K562 (cell line): ENCODE data around the gene ZFYVE1. TPM values are rescaled to one million over a fixed set of nuclear protein-coding genes. Genes with fewer than 3 reads are reported as not detected.

ENCODE experiments used
- ATAC-seq: fragments of 200-7000 bp; cut with Tn5 transposase; 3 replicates; pipeline ENCODE4 v1.9.1; 2020; ENCODE audit warnings: moderate library complexity
- BruUV-seq: library from RNA; stranded (reverse); fragments of 400-500 nt; replicated peaks from 2 replicates; lab custom pipeline; 2021; lab: Mats Ljungman, UMichigan
- CTCF ChIA-PET: fragments of 300-600 bp; formaldehyde crosslinking; extraction: SDS; loops from one replicate; lab custom pipeline; 2021; ENCODE audit warnings: low intra/inter-chr PET ratio; lab: Yijun Ruan, JAX
- POLR2A ChIA-PET: fragments of 300-600, 350-650 bp; sonication (Branson Sonifier 250); formaldehyde crosslinking; extraction: SDS; loops from one replicate; lab custom pipeline; 2021; ENCODE audit warnings: antibody characterized with exemption, inconsistent platforms; lab: Yijun Ruan, JAX
- DNase-seq, 4 experiments: peaks; one replicate each; pipeline versions ENCODE4 v3.0.0 to v3.0.0-alpha.2; 2011 to 2018; ENCODE audit warnings: low spot score in 3 of 4, mixed read lengths in 3 of 4; ENCODE audit errors: extremely low read depth in 1 of 4
- FAIRE-seq: peaks from 2 replicates; lab custom pipeline; 2011; peaks lifted over from hg19 to GRCh38; lab: Jason Lieb, UNC
- H2AFZ ChIP-seq: 2 replicates; pipeline ENCODE4 v1.6.0; 2011; ENCODE audit warnings: low read depth, low read length, control low read depth, inconsistent platforms
- H3K27ac ChIP-seq: fragments of 200-600 bp; 3 replicates; pipeline ENCODE4 v1.8.0; 2011; ENCODE audit warnings: low read depth, mild to moderate bottlenecking, control low read depth, inconsistent platforms, low read length, moderate library complexity, mixed read lengths; ENCODE audit errors: extremely low read depth
- H3K27me3 ChIP-seq, 2 experiments: fragments of 300-600 bp in 1 of 2; 2 replicates in 1 of 2; 3 replicates in 1 of 2; pipeline versions ENCODE4 v1.6.0 to v1.8.0; 2011; ENCODE audit warnings: inconsistent platforms in 2 of 2, low read length in 2 of 2, mild to moderate bottlenecking in 1 of 2, mixed read lengths in 1 of 2, moderate library complexity in 1 of 2; ENCODE audit not compliant: control insufficient read depth in 2 of 2, insufficient read depth in 2 of 2
- H3K36me3 ChIP-seq: fragments of 300-600 bp; 3 replicates; pipeline ENCODE4 v1.8.0; 2011; ENCODE audit warnings: mild to moderate bottlenecking, low read length, inconsistent platforms; ENCODE audit not compliant: control insufficient read depth, insufficient read depth
- H3K4me1 ChIP-seq, 2 experiments: fragments of 200-600 bp in 1 of 2; replicated peaks in 1 of 2; 2 replicates in 1 of 2; 3 replicates in 1 of 2; pipeline versions ENCODE4 v1.5.1 to v1.8.0; 2011; ENCODE audit warnings: inconsistent platforms in 2 of 2, low read length in 2 of 2, mild to moderate bottlenecking in 1 of 2, mixed read lengths in 1 of 2, moderate library complexity in 1 of 2; ENCODE audit not compliant: control insufficient read depth in 2 of 2, insufficient read depth in 2 of 2
- H3K4me2 ChIP-seq: 2 replicates; pipeline ENCODE4 v1.6.1; 2011; ENCODE audit warnings: low read length, control low read depth, inconsistent platforms, mixed read lengths; ENCODE audit not compliant: insufficient read depth
- H3K4me3 ChIP-seq: fragments of 200-600 bp; sonication (generic), shearing (Covaris generic); 2 replicates; pipeline ENCODE4 v1.5.1; 2016; ENCODE audit warnings: control low read depth, inconsistent platforms
- H3K79me2 ChIP-seq: fragments of 200-600 bp; 3 replicates; pipeline ENCODE4 v1.8.0; 2011; ENCODE audit warnings: low read length, inconsistent platforms; ENCODE audit not compliant: control insufficient read depth, insufficient read depth
- H3K9ac ChIP-seq, 2 experiments: 2 replicates each; pipeline versions ENCODE4 v1.6.0 to v1.6.1; 2011; ENCODE audit warnings: low read depth in 2 of 2, low read length in 2 of 2, control low read depth in 1 of 2, inconsistent platforms in 1 of 2, mild to moderate bottlenecking in 1 of 2, mixed read lengths in 1 of 2; ENCODE audit not compliant: insufficient read depth in 1 of 2
- H3K9me1 ChIP-seq: one replicate; pipeline ENCODE4 v1.6.0; 2011; ENCODE audit warnings: inconsistent platforms, mild to moderate bottlenecking, low read length, moderate library complexity; ENCODE audit not compliant: control insufficient read depth, insufficient read depth
- H3K9me3 ChIP-seq: replicated peaks from 2 replicates; pipeline ENCODE4 v1.5.1; 2011; ENCODE audit warnings: low read depth, low read length, inconsistent platforms; ENCODE audit not compliant: control insufficient read depth, insufficient read depth
- H4K20me1 ChIP-seq: replicated peaks from 2 replicates; pipeline ENCODE4 v1.6.1; 2011; ENCODE audit warnings: low read length, inconsistent platforms, mixed read lengths; ENCODE audit not compliant: control insufficient read depth, insufficient read depth
- ASH1L ChIP-seq: fragments of 450-650 bp; IDR thresholded peaks from 2 replicates; pipeline ENCODE4 v1.6.1; 2018; ENCODE audit warnings: borderline replicate concordance, mild to moderate bottlenecking, low read depth; ENCODE audit not compliant: partially characterized antibody
- BRD4 ChIP-seq: fragments of 200-600 bp; sonication (generic); IDR thresholded peaks from 2 replicates; pipeline ENCODE4 v1.6.1; 2017; ENCODE audit warnings: inconsistent platforms
- CREB3 ChIP-seq: fragments of 450-650 bp; conservative IDR thresholded peaks from 2 replicates; pipeline ENCODE4 v1.6.1; 2016; ENCODE audit warnings: missing genetic modification characterization, low read depth, mild to moderate bottlenecking, missing compliant biosample characterization, moderate library complexity
- CREBBP ChIP-seq: IDR thresholded peaks from one replicate; pipeline ENCODE4 v1.6.1; 2012; ENCODE audit warnings: low read depth, mild to moderate bottlenecking, control low read depth, inconsistent platforms, low read length
- FOXJ2 ChIP-seq: fragments of 200-800 bp; sonication (Bioruptor generic); IDR thresholded peaks from 2 replicates; pipeline ENCODE4 v1.6.1; 2016; ENCODE audit warnings: missing genetic modification characterization, missing compliant biosample characterization
- FOXK2 ChIP-seq, 2 experiments: fragments of 450-650 bp; IDR thresholded peaks in 1 of 2; conservative IDR thresholded peaks in 1 of 2; 2 replicates each; pipeline ENCODE4 v1.6.1; 2016; ENCODE audit warnings: low read depth in 2 of 2, mild to moderate bottlenecking in 1 of 2
- ZKSCAN8 ChIP-seq: fragments of 200-800 bp; sonication (Bioruptor generic); IDR thresholded peaks from 2 replicates; pipeline ENCODE4 v1.6.1; 2016; ENCODE audit warnings: missing genetic modification characterization, missing compliant biosample characterization
- ZNF239 ChIP-seq: fragments of 250-450 bp; sonication (Bioruptor Pico); IDR thresholded peaks from 2 replicates; pipeline ENCODE4 v1.4.0; 2020; ENCODE audit warnings: mild to moderate bottlenecking
- ZNF561 ChIP-seq: fragments of 450-650 bp; formaldehyde crosslinking; conservative IDR thresholded peaks from 2 replicates; pipeline ENCODE4 v1.4.0; 2020; ENCODE audit warnings: mild to moderate bottlenecking, moderate library complexity
- WGBS: fragments of 100-300 bp; shearing (Covaris generic); methylation state at CpG from one replicate; pipeline ENCODE4 v1.1.6; 2016; ENCODE audit warnings: low coverage, mixed read lengths; ENCODE audit not compliant: insufficient coverage; ENCODE audit errors: missing lambda C conversion rate; 5-methylcytosine and 5-hydroxymethylcytosine counted together
- in situ Hi-C: fragments of 300-500 bp; cut with MboI; formaldehyde crosslinking; loops from 4 replicates; pipeline ENCODE4 v1.15.0; 2018; ENCODE audit warnings: inconsistent platforms, mixed read lengths
- intact Hi-C: fragments of 100-400 bp; cut with micrococcal nuclease; formaldehyde crosslinking; loops from 2 replicates; pipeline ENCODE4 v1.14.2; 2022
- polyA plus RNA-seq, 8 experiments: library from polyadenylated mRNA; depleted of rRNA in 4 of 8; stranded (reverse) in 5 of 8; unstranded in 3 of 8; fragments of >200 nt; fragmentation: Nextera tagmentation in 2 of 8; fragmentation: Illumina TruSeq in 1 of 8; extraction: Ambion mirVana in 2 of 8; extraction: Trizol in 1 of 8; gene quantifications; 2 replicates each; pipeline versions ENCODE4 v1.2.1 to v1.2.3, GENCODE V29; 2011 to 2014; ENCODE audit warnings: inconsistent platforms in 1 of 8, missing spikeins in 1 of 8
- total RNA-seq, 7 experiments: library from RNA; depleted of rRNA in 6 of 7; stranded (reverse); fragments of >200 nt in 6 of 7; fragmentation: Illumina TruSeq in 2 of 7; extraction: Trizol in 2 of 7; gene quantifications; 2 replicates each; pipeline versions ENCODE4 v1.2.1 to v1.2.3, GENCODE V29; 2011 to 2021; ENCODE audit warnings: low replicate concordance in 1 of 7
- TF ChIP-seq, protein P1 (sequence below): fragments of 450-650 bp; IDR thresholded peaks from 2 replicates; pipeline ENCODE4 v1.6.1; 2016; ENCODE audit warnings: borderline replicate concordance
- TF ChIP-seq, protein P2 (sequence below): fragments of 250-450 bp; sonication (Bioruptor Pico); IDR thresholded peaks from 2 replicates; pipeline ENCODE4 v1.4.0; 2020; ENCODE audit warnings: mild to moderate bottlenecking, moderate library complexity, borderline replicate concordance
- TF ChIP-seq, protein P3 (sequence below): fragments of 450-650 bp; IDR thresholded peaks from 2 replicates; pipeline ENCODE4 v1.6.1; 2016
- TF ChIP-seq, protein P4 (sequence below): fragments of 250-450 bp; sonication (Bioruptor Pico); IDR thresholded peaks from 2 replicates; pipeline ENCODE4 v1.4.0; 2020; ENCODE audit warnings: mild to moderate bottlenecking

ZFYVE1 gene
- total and polyA plus RNA-seq, 9 of the 15 experiments (the other 6 are each of a cell fraction or from before 2014, with no cell fraction given), result 0.62 to 5.5 (median 3.4) TPM

GRCh38 chr14:73022051-73022450 lies 4.9 kb downstream of the ZFYVE1 start:
- Histone ChIP-seq H3K4me1 (no peaks in the 10 kb centered on the region; a peak in 2 of 5 replicates), H3K9me3 (no peaks in the 10 kb centered on the region), H3K9me1 (no peaks in the 10 kb centered on the region), H3K27ac (no peak overlapping the region), H3K79me2 (peaks cover 7% of the 10 kb centered on the region; the same call in 1 of the 3 replicates), H3K27me3 (no peaks in the 10 kb centered on the region), H3K4me2 (no peak overlapping the region), H3K9ac (no peak overlapping the region), H3K4me3 (no peak overlapping the region), H2AFZ (no peak overlapping the region), H3K36me3 (peaks cover 8% of the 10 kb centered on the region; the same call in 1 of the 3 replicates), H4K20me1 (no peaks in the 10 kb centered on the region)
- intact Hi-C loops (no loop called here), in situ Hi-C loops (no loop called here)
- DNase-seq, result no peak
- no peak for ATAC-seq
- FAIRE-seq, result no peak
- CTCF ChIA-PET, result no interaction called here
- TF ChIP-seq BRD4 (no peak), FOXJ2 (tag) (no peak), ZKSCAN8 (CRISPR knock-in tag) (no peak), CREB3 (tag) (no peak), ASH1L (no peak), ZNF239 (CRISPR knock-in tag) (no peak), ZNF561 (CRISPR knock-in tag) (no peak), CREBBP (no peak), FOXK2 (conservative IDR thresholded peaks at IDR 0.05 in 1 of 2, IDR thresholded peaks at IDR 0.05 in 1 of 2; ENCODE audit: low read depth in 2 of 2) (no peak)
- TF ChIP-seq, protein P1, sequence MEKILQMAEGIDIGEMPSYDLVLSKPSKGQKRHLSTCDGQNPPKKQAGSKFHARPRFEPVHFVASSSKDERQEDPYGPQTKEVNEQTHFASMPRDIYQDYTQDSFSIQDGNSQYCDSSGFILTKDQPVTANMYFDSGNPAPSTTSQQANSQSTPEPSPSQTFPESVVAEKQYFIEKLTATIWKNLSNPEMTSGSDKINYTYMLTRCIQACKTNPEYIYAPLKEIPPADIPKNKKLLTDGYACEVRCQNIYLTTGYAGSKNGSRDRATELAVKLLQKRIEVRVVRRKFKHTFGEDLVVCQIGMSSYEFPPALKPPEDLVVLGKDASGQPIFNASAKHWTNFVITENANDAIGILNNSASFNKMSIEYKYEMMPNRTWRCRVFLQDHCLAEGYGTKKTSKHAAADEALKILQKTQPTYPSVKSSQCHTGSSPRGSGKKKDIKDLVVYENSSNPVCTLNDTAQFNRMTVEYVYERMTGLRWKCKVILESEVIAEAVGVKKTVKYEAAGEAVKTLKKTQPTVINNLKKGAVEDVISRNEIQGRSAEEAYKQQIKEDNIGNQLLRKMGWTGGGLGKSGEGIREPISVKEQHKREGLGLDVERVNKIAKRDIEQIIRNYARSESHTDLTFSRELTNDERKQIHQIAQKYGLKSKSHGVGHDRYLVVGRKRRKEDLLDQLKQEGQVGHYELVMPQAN, result no peak
- TF ChIP-seq, protein P2, sequence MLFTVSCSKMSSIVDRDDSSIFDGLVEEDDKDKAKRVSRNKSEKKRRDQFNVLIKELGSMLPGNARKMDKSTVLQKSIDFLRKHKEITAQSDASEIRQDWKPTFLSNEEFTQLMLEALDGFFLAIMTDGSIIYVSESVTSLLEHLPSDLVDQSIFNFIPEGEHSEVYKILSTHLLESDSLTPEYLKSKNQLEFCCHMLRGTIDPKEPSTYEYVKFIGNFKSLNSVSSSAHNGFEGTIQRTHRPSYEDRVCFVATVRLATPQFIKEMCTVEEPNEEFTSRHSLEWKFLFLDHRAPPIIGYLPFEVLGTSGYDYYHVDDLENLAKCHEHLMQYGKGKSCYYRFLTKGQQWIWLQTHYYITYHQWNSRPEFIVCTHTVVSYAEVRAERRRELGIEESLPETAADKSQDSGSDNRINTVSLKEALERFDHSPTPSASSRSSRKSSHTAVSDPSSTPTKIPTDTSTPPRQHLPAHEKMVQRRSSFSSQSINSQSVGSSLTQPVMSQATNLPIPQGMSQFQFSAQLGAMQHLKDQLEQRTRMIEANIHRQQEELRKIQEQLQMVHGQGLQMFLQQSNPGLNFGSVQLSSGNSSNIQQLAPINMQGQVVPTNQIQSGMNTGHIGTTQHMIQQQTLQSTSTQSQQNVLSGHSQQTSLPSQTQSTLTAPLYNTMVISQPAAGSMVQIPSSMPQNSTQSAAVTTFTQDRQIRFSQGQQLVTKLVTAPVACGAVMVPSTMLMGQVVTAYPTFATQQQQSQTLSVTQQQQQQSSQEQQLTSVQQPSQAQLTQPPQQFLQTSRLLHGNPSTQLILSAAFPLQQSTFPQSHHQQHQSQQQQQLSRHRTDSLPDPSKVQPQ (CRISPR knock-in tag), result no peak
- TF ChIP-seq, protein P3, sequence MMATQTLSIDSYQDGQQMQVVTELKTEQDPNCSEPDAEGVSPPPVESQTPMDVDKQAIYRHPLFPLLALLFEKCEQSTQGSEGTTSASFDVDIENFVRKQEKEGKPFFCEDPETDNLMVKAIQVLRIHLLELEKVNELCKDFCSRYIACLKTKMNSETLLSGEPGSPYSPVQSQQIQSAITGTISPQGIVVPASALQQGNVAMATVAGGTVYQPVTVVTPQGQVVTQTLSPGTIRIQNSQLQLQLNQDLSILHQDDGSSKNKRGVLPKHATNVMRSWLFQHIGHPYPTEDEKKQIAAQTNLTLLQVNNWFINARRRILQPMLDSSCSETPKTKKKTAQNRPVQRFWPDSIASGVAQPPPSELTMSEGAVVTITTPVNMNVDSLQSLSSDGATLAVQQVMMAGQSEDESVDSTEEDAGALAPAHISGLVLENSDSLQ, result no peak
- TF ChIP-seq, protein P4, sequence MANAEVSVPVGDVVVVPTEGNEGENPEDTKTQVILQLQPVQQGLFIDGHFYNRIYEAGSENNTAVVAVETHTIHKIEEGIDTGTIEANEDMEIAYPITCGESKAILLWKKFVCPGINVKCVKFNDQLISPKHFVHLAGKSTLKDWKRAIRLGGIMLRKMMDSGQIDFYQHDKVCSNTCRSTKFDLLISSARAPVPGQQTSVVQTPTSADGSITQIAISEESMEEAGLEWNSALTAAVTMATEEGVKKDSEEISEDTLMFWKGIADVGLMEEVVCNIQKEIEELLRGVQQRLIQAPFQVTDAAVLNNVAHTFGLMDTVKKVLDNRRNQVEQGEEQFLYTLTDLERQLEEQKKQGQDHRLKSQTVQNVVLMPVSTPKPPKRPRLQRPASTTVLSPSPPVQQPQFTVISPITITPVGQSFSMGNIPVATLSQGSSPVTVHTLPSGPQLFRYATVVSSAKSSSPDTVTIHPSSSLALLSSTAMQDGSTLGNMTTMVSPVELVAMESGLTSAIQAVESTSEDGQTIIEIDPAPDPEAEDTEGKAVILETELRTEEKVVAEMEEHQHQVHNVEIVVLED (CRISPR knock-in tag), result no peak
- POLR2A ChIA-PET, result no interaction called here
- no TSS peak for BruUV-seq
- 81% methylated on average over 4 of the region's 4 CpGs for WGBS
